ENCODE measurements around the gene AXDND1.

The AXDND1 gene

GRCh38 chr1:179576509-179576908 is 210.7 kb downstream of the AXDND1 start:
- no peak for DNase-seq

GRCh38 chr1:179583771-179584320 is 218.1 kb downstream of the AXDND1 start:
- no peak for DNase-seq

GRCh38 chr1:179586107-179586823 is 220.5 kb downstream of the AXDND1 start:
- DNase-seq = peak; percentile 55

GRCh38 chr1:179587336-179587735 is 221.6 kb downstream of the AXDND1 start:
- DNase-seq = no peak

GRCh38 chr1:179588425-179589024 is 222.8 kb downstream of the AXDND1 start:
- no peak for DNase-seq

- DNase-seq = no peak
These were observed 223.7 kb downstream of the AXDND1 start for GRCh38 chr1:179589509-179589908.

GRCh38 chr1:179590671-179591070 is 224.9 kb downstream of the AXDND1 start:
- DNase-seq = no peak

- no peak for DNase-seq
These were observed 225.5 kb downstream of the AXDND1 start for GRCh38 chr1:179591253-179591591.

GRCh38 chr1:179591592-179592580 is 226.1 kb downstream of the AXDND1 start, which contains the start of gene TDRD5:
TDRD5 (plus strand) TSS chr1:179591832; CDS start chr1:179592616, 784 bp downstream.
- DNase-seq = no peak

GRCh38 chr1:179598631-179599030 is 232.9 kb downstream of the AXDND1 start:
- DNase-seq = no peak

- DNase-seq = no peak
These were observed 234.0 kb downstream of the AXDND1 start for GRCh38 chr1:179599623-179600249.

GRCh38 chr1:179601093-179601492 is 235.3 kb downstream of the AXDND1 start:
- DNase-seq = no peak

Measured in midbrain (tissue), 1 donor.